Parathyroid adenoma (tissue), 2 donors: Measurements from ENCODE around the gene TMEM63B.

Experiments
- H2AFZ ChIP-seq: fragments of 300-600 bp; sonication (generic); one replicate; pipeline ENCODE4 v1.7.0; 2017; ENCODE audit warnings: antibody characterized with exemption, mild to moderate bottlenecking
- H3K27ac ChIP-seq: fragments of 300-600 bp; sonication (generic); one replicate; pipeline ENCODE4 v1.7.0; 2017
- H3K27me3 ChIP-seq: fragments of 300-600 bp; sonication (generic); one replicate; pipeline ENCODE4 v1.7.0; 2017; ENCODE audit warnings: low read length; ENCODE audit not compliant: control insufficient read depth, insufficient read depth
- H3K36me3 ChIP-seq: fragments of 300-600 bp; sonication (generic); one replicate; pipeline ENCODE4 v1.7.0; 2017; ENCODE audit warnings: low read length; ENCODE audit not compliant: control insufficient read depth, insufficient read depth
- H3K4me1 ChIP-seq: fragments of 300-600 bp; sonication (generic); one replicate; pipeline ENCODE4 v1.7.0; 2017; ENCODE audit warnings: control low read depth
- H3K4me2 ChIP-seq: fragments of 300-600 bp; sonication (generic); one replicate; pipeline ENCODE4 v1.7.0; 2017; ENCODE audit warnings: low read length
- H3K4me3 ChIP-seq: fragments of 300-600 bp; sonication (generic); one replicate; pipeline ENCODE4 v1.7.0; 2017; ENCODE audit warnings: low read depth, low read length
- H3K79me2 ChIP-seq: fragments of 300-600 bp; sonication (generic); one replicate; pipeline ENCODE4 v1.7.0; 2017; ENCODE audit warnings: control low read depth
- H3K9ac ChIP-seq: fragments of 300-600 bp; sonication (generic); one replicate; pipeline ENCODE4 v1.7.0; 2017; ENCODE audit warnings: mild to moderate bottlenecking
- H3K9me3 ChIP-seq: fragments of 300-600 bp; sonication (generic); one replicate; pipeline ENCODE4 v1.7.0; 2017; ENCODE audit warnings: low read length; ENCODE audit not compliant: control insufficient read depth
- TF ChIP-seq, protein P1 (sequence below): fragments of 300-600 bp; sonication (generic); IDR thresholded peaks from one replicate; pipeline ENCODE4 v1.7.0; 2017; ENCODE audit warnings: antibody characterized with exemption, mild to moderate bottlenecking
- donor health status: primary hyperparathyroidism.

Gene TMEM63B

DNA sequence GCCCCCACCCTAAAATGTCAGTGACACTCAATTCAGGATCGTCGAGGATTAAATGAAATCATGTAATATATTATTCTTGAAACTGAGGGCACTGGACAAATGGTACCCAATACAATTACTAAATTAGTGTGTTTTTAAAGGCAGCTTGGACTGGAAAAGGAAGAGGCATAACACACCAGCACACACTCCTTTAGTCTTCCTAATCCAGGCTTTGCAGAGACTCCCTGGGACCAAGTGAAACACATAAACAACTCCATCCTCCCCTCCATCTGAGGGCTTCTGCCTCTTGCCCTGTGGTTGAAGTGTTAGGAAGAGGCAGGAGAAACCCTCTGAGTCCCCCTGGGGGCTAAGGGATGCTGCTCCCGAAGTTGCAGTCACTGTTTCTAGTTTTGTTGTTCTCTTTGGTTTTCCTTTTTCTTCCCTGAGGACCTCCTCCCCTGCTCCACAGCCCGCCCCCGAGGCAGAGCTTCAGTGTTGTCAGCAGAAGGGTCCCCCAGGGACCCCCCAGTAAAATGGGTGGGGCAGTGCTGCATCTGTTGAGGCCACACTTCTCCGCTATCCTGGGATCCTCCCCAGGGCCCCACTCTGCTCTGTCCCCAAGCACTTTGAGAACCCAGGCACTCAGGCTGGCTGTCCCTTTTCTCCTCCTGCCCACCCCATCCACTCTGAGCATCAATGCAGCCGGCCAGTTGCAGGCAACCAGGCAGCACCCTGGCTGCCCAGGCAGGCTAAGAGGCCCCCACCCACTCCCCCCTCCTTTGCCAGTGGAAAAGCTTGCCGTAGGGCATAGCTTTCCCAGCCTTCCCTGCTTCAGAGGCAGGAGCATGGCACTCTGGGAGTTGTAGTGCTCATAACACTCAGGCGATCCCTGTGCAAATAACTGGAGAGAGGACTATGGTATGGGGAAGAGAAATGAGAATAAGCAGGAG, 5.9 kb downstream of the TMEM63B start:
- Histone ChIP-seq H3K9ac (no peak overlapping the region), H3K27me3 (no peaks in the 10 kb centered on the region), H3K4me1 (peaks cover 5% of the 10 kb centered on the region), H3K36me3 (no peaks in the 10 kb centered on the region), H3K9me3 (no peaks in the 10 kb centered on the region), H3K79me2 (no peaks in the 10 kb centered on the region), H3K27ac (no peak overlapping the region), H3K4me2 (peak overlapping the region; percentile 13), H3K4me3 (no peak overlapping the region), H2AFZ (peak overlapping the region; percentile 38)
- TF ChIP-seq, protein P1, sequence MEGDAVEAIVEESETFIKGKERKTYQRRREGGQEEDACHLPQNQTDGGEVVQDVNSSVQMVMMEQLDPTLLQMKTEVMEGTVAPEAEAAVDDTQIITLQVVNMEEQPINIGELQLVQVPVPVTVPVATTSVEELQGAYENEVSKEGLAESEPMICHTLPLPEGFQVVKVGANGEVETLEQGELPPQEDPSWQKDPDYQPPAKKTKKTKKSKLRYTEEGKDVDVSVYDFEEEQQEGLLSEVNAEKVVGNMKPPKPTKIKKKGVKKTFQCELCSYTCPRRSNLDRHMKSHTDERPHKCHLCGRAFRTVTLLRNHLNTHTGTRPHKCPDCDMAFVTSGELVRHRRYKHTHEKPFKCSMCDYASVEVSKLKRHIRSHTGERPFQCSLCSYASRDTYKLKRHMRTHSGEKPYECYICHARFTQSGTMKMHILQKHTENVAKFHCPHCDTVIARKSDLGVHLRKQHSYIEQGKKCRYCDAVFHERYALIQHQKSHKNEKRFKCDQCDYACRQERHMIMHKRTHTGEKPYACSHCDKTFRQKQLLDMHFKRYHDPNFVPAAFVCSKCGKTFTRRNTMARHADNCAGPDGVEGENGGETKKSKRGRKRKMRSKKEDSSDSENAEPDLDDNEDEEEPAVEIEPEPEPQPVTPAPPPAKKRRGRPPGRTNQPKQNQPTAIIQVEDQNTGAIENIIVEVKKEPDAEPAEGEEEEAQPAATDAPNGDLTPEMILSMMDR = no peak

DNA sequence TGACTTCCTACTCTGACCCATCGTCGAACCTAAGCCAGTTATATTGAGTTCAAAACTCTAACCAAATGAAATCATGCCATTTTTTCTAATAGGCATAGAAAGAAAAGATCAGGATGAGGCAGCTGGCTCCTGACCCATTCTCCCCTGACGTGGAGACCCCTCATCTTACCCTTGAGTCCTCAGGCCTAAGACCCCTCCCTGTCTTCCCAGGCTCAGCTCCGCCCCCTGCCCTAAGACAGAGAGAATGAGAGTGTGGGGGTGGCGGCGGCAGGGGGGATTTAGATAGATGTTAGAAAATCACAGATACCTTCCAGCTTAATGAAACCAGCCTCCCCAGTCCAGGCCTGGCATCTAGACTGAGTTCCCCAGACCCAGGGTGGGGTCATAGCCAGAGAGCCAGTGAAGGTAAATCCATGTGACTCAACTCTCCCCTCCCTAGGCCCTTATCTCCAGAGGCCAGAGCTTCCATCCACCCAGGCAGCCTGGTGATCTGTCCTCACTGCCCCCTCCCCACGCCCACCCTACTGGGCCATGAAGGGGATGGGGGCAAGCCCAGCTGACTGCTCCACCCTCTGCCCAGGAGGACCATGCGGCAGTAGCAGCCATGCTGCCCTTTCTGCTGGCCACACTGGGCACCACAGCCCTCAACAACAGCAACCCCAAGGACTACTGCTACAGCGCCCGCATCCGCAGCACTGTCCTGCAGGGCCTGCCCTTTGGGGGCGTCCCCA, 6.8 kb downstream of the TMEM63B start:
- H3K4me2 ChIP-seq = no peak overlapping the region
- no peaks in the 10 kb centered on the region for H3K9me3 ChIP-seq
- no peak overlapping the region for H3K27ac ChIP-seq
- H3K36me3 ChIP-seq = no peaks in the 10 kb centered on the region
- no peak overlapping the region for H2AFZ ChIP-seq
- no peaks in the 10 kb centered on the region for H3K4me1 ChIP-seq
- H3K9ac ChIP-seq = no peak overlapping the region
- TF ChIP-seq, protein P1 = no peak
- H3K27me3 ChIP-seq = no peaks in the 10 kb centered on the region
- H3K4me3 ChIP-seq = no peak overlapping the region
- H3K79me2 ChIP-seq = no peaks in the 10 kb centered on the region

DNA sequence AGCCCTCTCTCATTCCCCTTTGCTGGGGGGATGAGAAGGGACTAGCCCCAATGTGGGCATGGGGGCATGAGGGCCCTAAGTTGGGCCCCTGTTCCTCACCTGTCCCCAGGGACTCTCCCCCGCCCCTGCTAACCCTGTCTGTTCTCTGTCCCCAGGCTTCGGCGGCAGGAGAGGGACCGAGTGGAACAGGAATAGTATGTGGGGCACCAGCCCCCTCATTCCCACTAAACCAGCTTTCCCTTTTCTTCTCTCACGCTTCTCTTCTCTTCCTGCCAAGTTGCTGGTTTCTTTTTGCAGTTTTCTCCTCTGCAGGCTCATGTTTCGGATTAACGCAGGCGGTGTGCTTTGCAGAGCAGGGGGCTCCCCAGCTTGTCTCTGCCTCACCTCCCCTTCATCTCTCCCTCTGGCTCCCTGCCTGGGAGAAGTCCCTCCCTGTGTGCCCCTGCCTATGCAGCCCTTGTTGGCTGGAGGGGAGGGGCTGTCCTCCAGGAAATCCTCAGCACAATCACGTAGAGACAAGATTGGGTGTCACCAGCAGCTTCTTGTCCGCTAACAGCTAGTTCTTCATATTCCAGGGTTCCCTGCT, 7.9 kb downstream of the TMEM63B start:
- Histone ChIP-seq H3K27ac (no peak overlapping the region), H3K9ac (no peak overlapping the region), H3K27me3 (no peaks in the 10 kb centered on the region), H2AFZ (no peak overlapping the region), H3K4me3 (no peak overlapping the region), H3K9me3 (no peaks in the 10 kb centered on the region), H3K36me3 (no peaks in the 10 kb centered on the region), H3K79me2 (no peaks in the 10 kb centered on the region), H3K4me1 (no peaks in the 10 kb centered on the region), H3K4me2 (no peak overlapping the region)
- TF ChIP-seq, protein P1 = no peak

DNA sequence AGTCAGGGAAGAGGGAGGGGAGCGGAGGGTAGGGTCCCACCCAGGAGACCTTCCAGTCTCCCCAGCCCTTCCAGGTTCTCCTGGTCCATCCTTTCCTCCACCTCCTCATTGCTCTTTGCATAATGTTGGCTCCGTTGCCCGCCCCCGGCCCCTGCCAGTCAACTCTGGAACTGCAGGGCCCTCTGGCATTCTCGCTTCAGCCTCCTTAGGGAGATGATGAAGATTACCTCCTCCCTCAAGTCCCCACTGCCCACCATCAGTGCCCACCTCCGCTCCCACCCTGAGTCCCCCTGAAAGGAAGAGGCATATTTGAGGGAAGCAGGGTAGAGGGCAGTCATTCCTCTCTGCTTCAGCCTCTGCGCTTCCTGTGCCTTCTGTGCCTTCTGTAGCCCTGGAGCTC, 8.5 kb downstream of the TMEM63B start:
- Histone ChIP-seq H3K4me2 (no peak overlapping the region), H3K36me3 (no peaks in the 10 kb centered on the region), H3K4me1 (no peaks in the 10 kb centered on the region), H2AFZ (no peak overlapping the region), H3K27me3 (no peaks in the 10 kb centered on the region), H3K79me2 (no peaks in the 10 kb centered on the region), H3K9me3 (no peaks in the 10 kb centered on the region), H3K9ac (no peak overlapping the region), H3K4me3 (no peak overlapping the region), H3K27ac (no peak overlapping the region)
- TF ChIP-seq, protein P1 = no peak
